ENCODE data around the gene TSC22D3. TPM values are rescaled to one million over a fixed set of nuclear protein-coding genes. Genes with fewer than 3 reads are reported as not detected.

The TSC22D3 gene
- total RNA-seq, 1 donor from 2014 or later, result 31.1 TPM

Other genes with a start within 250 kb of the TSC22D3 start
- gene PRPS1, start 147.3 kb downstream of the TSC22D3 start, total RNA-seq, result 27.9 and 29.0 TPM in 2 replicates
- gene NCBP2L, start 1.9 kb upstream of the TSC22D3 start, total RNA-seq, result not detected in 2 replicates
- gene MID2, start 50.1 kb upstream of the TSC22D3 start, total RNA-seq, result 21.4 and 35.1 TPM in 2 replicates
- gene TEX13B, start 206.6 kb upstream of the TSC22D3 start, total RNA-seq, result 0.47 TPM in 1 of 2 replicates, not detected in the other

Data from glomerular endothelial cell (primary cell).